ENCODE results near the gene MRPL49. TPM values are rescaled to one million over a fixed set of nuclear protein-coding genes. Genes with fewer than 3 reads are reported as not detected.

The MRPL49 gene
- total RNA-seq, 1 experiment from 2014 or later, result 76.9 TPM

DNA sequence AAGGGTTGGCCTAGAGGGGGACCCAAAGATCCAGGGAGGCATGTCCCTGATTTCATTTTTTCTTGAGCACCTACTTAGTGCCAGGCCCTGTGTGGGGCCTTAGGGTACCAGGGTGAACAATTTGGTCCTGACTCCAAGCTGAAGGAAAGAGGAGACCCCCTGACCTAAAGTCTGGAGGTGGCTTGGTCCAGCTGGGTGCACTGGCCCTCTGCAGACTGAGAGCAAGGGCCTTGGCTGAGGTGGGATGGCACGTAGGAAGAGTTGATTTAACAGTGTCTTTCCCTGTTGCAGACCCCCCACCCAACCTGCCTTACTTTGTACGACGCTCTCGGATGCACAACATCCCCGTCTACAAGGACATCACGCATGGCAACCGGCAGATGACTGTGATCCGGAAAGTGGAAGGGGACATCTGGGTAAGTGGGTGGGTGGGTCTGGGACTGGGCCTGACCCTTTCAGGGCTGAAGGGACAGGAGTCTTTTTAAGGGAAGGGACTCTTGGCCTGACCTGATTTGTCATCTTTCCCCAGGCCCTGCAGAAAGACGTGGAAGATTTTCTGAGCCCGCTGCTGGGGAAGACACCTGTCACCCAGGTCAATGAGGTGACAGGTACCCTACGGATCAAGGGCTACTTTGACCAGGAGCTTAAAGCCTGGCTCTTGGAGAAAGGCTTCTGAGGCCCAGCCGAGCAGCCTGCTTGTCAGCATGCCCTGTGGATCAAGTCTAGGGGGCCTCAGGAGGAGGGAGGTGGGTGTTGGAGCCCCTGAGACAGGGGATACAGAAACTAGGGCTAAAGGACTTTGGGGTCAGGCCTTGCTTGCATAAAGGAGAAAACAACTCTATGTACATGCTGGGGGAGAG, 3.3 kb downstream of the MRPL49 start:
- Mint-ChIP-seq H3K27me3 (ENCODE audit: insufficient read depth, unreplicated experiment) (no peaks in the 10 kb centered on the region), H3K4me1 (ENCODE audit: insufficient read depth, unreplicated experiment) (peaks cover 6% of the 10 kb centered on the region), H3K4me3 (ENCODE audit: unreplicated experiment) (no peak overlapping the region), H3K27ac (ENCODE audit: low read depth, unreplicated experiment) (no peak overlapping the region), H3K9me3 (ENCODE audit: unreplicated experiment) (no peaks in the 10 kb centered on the region), H3K36me3 (ENCODE audit: insufficient read depth, unreplicated experiment) (peaks cover 65% of the 10 kb centered on the region)
- DNase-seq (ENCODE audit: unreplicated experiment), result no peak
- intact Hi-C loops (cut with micrococcal nuclease), result no loop called here
- no TSS peak for BruUV-seq (replicated peaks)
- ChIA-PET CTCF (interaction anchor here (0.8 kb wide), 1 partner anchor 291 kb away, joined by 4 read pairs; no protein-coding TSS in a partner anchor), POLR2A (interaction anchor here (0.7 to 6.5 kb wide), 2 partner anchors 8 to 15 kb away, joined by 3 to 138 read pairs; partner anchors contain the start of gene SYVN1)
- TF ChIP-seq, protein P1, sequence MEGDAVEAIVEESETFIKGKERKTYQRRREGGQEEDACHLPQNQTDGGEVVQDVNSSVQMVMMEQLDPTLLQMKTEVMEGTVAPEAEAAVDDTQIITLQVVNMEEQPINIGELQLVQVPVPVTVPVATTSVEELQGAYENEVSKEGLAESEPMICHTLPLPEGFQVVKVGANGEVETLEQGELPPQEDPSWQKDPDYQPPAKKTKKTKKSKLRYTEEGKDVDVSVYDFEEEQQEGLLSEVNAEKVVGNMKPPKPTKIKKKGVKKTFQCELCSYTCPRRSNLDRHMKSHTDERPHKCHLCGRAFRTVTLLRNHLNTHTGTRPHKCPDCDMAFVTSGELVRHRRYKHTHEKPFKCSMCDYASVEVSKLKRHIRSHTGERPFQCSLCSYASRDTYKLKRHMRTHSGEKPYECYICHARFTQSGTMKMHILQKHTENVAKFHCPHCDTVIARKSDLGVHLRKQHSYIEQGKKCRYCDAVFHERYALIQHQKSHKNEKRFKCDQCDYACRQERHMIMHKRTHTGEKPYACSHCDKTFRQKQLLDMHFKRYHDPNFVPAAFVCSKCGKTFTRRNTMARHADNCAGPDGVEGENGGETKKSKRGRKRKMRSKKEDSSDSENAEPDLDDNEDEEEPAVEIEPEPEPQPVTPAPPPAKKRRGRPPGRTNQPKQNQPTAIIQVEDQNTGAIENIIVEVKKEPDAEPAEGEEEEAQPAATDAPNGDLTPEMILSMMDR (IDR thresholded peaks at IDR 0.05; ENCODE audit: unreplicated experiment), result no peak

DNA sequence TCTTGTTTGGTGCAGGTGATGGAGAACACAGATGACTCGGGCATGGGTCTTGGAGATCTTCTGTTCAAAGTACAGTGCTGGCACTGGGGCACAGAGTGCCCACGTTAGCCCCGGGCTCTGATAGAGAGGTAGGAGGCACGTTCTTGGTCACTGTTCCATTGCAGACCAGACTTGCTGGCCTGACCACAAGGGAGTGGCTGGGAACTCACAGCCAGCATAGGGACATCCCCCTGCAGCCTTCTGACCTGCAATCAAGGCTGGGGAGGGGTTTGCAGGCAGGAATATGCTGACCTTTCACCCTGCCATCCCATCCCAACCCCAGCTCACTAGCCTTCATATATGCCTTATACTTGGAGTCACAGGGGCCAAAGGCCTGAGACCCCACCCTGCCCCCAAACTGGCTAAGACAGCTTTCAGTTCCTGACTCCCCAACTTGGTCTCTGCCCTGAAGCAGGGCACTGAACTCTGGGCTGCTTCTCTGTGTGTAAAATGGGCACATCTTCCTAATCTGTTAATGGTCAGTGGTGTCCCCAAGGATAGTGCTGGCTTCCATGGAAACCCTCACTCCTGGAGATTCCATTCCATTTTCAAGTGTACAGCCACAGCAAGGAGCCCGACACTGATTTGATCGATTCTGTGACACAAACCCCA, 4.6 kb downstream of the MRPL49 start:
- H3K27me3 Mint-ChIP-seq (ENCODE audit: insufficient read depth, unreplicated experiment), result no peaks in the 10 kb centered on the region
- intact Hi-C loops (cut with micrococcal nuclease), result no loop called here
- BruUV-seq (replicated peaks), result no TSS peak
- TF ChIP-seq, protein P1 (IDR thresholded peaks at IDR 0.05; ENCODE audit: unreplicated experiment), result no peak
- no peaks in the 10 kb centered on the region for H3K9me3 Mint-ChIP-seq (ENCODE audit: unreplicated experiment)
- peaks cover 65% of the 10 kb centered on the region for H3K36me3 Mint-ChIP-seq (ENCODE audit: insufficient read depth, unreplicated experiment)
- H3K27ac Mint-ChIP-seq (ENCODE audit: low read depth, unreplicated experiment), result no peak overlapping the region
- H3K4me1 Mint-ChIP-seq (ENCODE audit: insufficient read depth, unreplicated experiment), result peaks cover 6% of the 10 kb centered on the region
- no peak overlapping the region for H3K4me3 Mint-ChIP-seq (ENCODE audit: unreplicated experiment)
- ChIA-PET CTCF (interaction anchor here (1.3 kb wide), 1 partner anchor 208 kb away, joined by 4 read pairs; no protein-coding TSS in a partner anchor), POLR2A (interaction anchor here (1.6 to 2.5 kb wide), 2 partner anchors 10 to 55 kb away, joined by 3 to 9 read pairs; partner anchors contain the start of genes CAPN1 and ZNHIT2)
- no peak for DNase-seq (ENCODE audit: unreplicated experiment)

DNA sequence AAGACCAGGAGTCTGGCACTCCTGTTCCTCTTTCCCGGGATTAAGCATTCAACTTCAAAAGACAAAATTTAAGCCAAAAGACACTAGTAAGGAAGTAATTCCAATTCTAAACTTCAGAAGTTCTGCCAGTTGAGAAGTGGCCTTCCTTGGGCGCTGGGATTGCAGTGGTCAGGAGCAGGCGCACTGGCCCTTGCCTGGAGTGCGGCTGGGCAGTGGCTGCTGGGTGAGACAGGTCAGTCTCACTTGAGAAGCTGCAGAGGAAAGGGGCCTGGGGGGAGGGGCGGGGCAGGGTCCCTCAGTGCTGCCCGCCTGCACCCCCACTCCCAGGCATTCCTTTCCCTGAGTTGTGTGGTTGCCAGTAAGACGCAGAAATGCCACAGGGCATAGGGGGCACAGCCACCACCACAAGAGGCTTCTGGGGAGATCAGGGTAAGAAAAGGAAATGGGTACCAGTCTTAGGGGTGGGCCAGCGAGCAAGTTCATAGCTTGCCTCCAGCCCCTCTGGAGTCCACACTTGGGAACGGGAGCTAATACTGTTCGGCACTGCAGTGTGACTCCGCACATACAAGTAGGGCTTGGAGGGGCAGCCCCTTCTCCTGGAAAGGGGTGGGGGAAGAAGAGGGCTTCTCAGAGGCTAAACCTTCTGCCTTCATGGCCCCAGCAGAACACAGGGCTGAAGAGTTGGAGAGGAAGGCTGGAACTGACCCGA, 5.5 kb downstream of the MRPL49 start:
- Mint-ChIP-seq H3K27ac (ENCODE audit: low read depth, unreplicated experiment) (no peak overlapping the region), H3K4me3 (ENCODE audit: unreplicated experiment) (no peak overlapping the region), H3K27me3 (ENCODE audit: insufficient read depth, unreplicated experiment) (no peaks in the 10 kb centered on the region), H3K36me3 (ENCODE audit: insufficient read depth, unreplicated experiment) (peaks cover 62% of the 10 kb centered on the region), H3K4me1 (ENCODE audit: insufficient read depth, unreplicated experiment) (peaks cover 8% of the 10 kb centered on the region), H3K9me3 (ENCODE audit: unreplicated experiment) (no peaks in the 10 kb centered on the region)
- TSS peak; percentile 5 for BruUV-seq (replicated peaks)
- ChIA-PET CTCF (no interaction called here), POLR2A (interaction anchor here (1.6 to 2.5 kb wide), 2 partner anchors 11 to 54 kb away, joined by 3 to 9 read pairs; partner anchors contain the start of genes CAPN1 and ZNHIT2)
- no peak for DNase-seq (ENCODE audit: unreplicated experiment)
- TF ChIP-seq, protein P1 (IDR thresholded peaks at IDR 0.05; ENCODE audit: unreplicated experiment), result no peak
- intact Hi-C loops (cut with micrococcal nuclease), result no loop called here

Data from MCF 10A (cell line).